ENCODE measurements around the gene C11orf42.
"Not testable (repeated sequence)": the region's sequence is repeated elsewhere in the genome, so short reads cannot be mapped to it uniquely, and the experiment has no call there.

The C11orf42 gene

GRCh38 chr11:6224421-6224820 lies 19.1 kb downstream of the C11orf42 start:
- no peak for DNase-seq

- no peak for DNase-seq
These were observed 19.7 kb downstream of the C11orf42 start for GRCh38 chr11:6225024-6225423.

GRCh38 chr11:6225896-6226295 lies 20.5 kb downstream of the C11orf42 start:
- DNase-seq = no peak

GRCh38 chr11:6228520-6228919 lies 23.2 kb downstream of the C11orf42 start:
- DNase-seq = no peak

- DNase-seq = no peak
These were observed 24.6 kb downstream of the C11orf42 start for GRCh38 chr11:6229911-6230310.

GRCh38 chr11:6232899-6233298 lies 27.5 kb downstream of the C11orf42 start:
- no peak for DNase-seq

- no peak for DNase-seq
These were observed 28.6 kb downstream of the C11orf42 start for GRCh38 chr11:6233984-6234386.

- peak; percentile 99 for DNase-seq
These were observed 29.2 kb downstream of the C11orf42 start, which contains the start of gene FHIP1B for GRCh38 chr11:6234387-6235107. TSS of gene FHIP1B (minus strand) at chr11:6234636. CDS start at chr11:6224516, 10,120 bp downstream.

- DNase-seq = no peak
These were observed 31.9 kb downstream of the C11orf42 start for GRCh38 chr11:6237266-6237665.

GRCh38 chr11:6237761-6238302 lies 32.5 kb downstream of the C11orf42 start:
- DNase-seq = no peak

- DNase-seq = no peak
These were observed 33.5 kb downstream of the C11orf42 start, which contains the start of gene CNGA4 for GRCh38 chr11:6238902-6239301. TSS of gene CNGA4 (plus strand) at chr11:6239089. CDS start at chr11:6239207, 118 bp downstream.

- no peak for DNase-seq
These were observed 34.8 kb downstream of the C11orf42 start for GRCh38 chr11:6240139-6240538.

- DNase-seq = no peak
These were observed 35.4 kb downstream of the C11orf42 start for GRCh38 chr11:6240781-6241180.

GRCh38 chr11:6241316-6241715 lies 36.0 kb downstream of the C11orf42 start:
- no peak for DNase-seq

- DNase-seq = no peak
These were observed 40.2 kb downstream of the C11orf42 start for GRCh38 chr11:6245536-6245935.

GRCh38 chr11:6248248-6248647 lies 42.9 kb downstream of the C11orf42 start:
- DNase-seq = no peak

- not testable (repeated sequence) for DNase-seq
These were observed 43.5 kb downstream of the C11orf42 start for GRCh38 chr11:6248897-6249296.

- no peak for DNase-seq
These were observed 44.6 kb downstream of the C11orf42 start for GRCh38 chr11:6249770-6250555.

GRCh38 chr11:6251120-6251733 lies 45.9 kb downstream of the C11orf42 start:
- peak; percentile 33 for DNase-seq

GRCh38 chr11:6251990-6252473 lies 46.7 kb downstream of the C11orf42 start:
- no peak for DNase-seq

GRCh38 chr11:6253197-6253596 lies 47.8 kb downstream of the C11orf42 start:
- no peak for DNase-seq

- DNase-seq = no peak
These were observed 52.8 kb downstream of the C11orf42 start for GRCh38 chr11:6258141-6258540.

- no peak for DNase-seq
These were observed 53.3 kb downstream of the C11orf42 start for GRCh38 chr11:6258571-6259081.

All from midbrain (tissue), 1 donor.